ENCODE results near the gene NACC2. TPM values are rescaled to one million over a fixed set of nuclear protein-coding genes. Genes with fewer than 3 reads are reported as not detected.
A peak's percentile ranks its signal among the peaks of the same experiment; 100 is the strongest.

The NACC2 gene
- total and polyA plus RNA-seq, 2 experiments from 2014 or later, result 3.8 to 20.8 TPM

DNA sequence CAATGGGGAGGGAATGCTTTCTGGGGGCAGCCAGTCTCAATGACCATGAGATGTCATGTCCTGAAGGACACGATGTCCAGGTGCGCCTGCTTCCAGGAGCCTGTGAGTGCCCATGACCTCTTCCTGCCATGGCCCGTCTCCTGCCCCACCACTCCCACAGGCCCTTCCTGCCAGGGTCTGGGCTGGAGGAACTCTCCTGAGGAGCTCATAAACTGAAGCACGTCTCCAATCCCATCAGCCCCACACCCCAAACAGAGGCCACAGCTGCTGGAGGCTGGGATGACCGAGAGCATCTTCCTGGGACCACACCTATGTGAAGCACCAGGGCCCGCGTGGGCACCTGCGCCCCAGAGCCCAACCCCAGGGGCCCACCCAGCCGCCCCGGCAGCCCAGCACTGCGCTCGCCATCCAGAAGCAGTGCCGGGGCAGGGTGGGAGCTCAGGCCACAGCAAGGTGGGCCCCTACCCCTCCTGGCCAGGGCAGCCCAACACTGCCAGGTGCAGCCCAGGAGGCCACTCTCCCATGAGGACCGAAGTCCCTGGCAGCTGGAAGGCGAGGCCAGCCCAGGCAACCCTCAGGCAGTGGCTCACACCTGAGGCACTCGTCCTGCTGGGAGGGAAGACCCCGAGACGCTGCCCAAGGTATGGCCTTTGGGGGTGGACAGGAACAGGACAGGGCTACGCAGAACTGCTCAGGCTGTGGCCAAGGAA lies 80.0 kb downstream of the NACC2 start:
- no peaks in the 10 kb centered on the region for H3K9me2 ChIP-seq (ENCODE audit: insufficient read depth)
- H3K4me1 ChIP-seq (ENCODE audit: insufficient read depth), result peaks cover 6% of the 10 kb centered on the region
- H3K27me3 ChIP-seq (ENCODE audit: insufficient read depth), result no peaks in the 10 kb centered on the region
- H3K4me2 ChIP-seq, result no peak overlapping the region
- Mint-ChIP-seq H3K4me1 (peaks cover 43% of the 10 kb centered on the region), H3K4me3 (no peak overlapping the region), H3K9me3 (no peaks in the 10 kb centered on the region), H3K27me3 (ENCODE audit: insufficient read depth, low read depth, poor library complexity) (peaks cover 15% of the 10 kb centered on the region), H3K36me3 (ENCODE audit: low read depth) (no peaks in the 10 kb centered on the region; the same call in 2 of the 3 replicates), H3K27ac (peak overlapping the region; percentile 74; the same call in 1 of the 2 replicates)
- no peak for DNase-seq (ENCODE audit: low spot score)
- H3K79me2 ChIP-seq (replicated peaks; ENCODE audit: insufficient read depth), result peaks cover 7% of the 10 kb centered on the region; the same call in 1 of the 2 replicates
- H3K4me3 ChIP-seq, result no peak overlapping the region
- no peak for TF ChIP-seq CTCF (conservative IDR thresholded peaks at IDR 0.05; ENCODE audit: low read depth in 2 of 2)
- no peak for TF ChIP-seq ZNF462 (CRISPR knock-in tag; IDR thresholded peaks at IDR 0.05)
- TF ChIP-seq, protein P1, sequence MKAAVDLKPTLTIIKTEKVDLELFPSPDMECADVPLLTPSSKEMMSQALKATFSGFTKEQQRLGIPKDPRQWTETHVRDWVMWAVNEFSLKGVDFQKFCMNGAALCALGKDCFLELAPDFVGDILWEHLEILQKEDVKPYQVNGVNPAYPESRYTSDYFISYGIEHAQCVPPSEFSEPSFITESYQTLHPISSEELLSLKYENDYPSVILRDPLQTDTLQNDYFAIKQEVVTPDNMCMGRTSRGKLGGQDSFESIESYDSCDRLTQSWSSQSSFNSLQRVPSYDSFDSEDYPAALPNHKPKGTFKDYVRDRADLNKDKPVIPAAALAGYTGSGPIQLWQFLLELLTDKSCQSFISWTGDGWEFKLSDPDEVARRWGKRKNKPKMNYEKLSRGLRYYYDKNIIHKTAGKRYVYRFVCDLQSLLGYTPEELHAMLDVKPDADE (IDR thresholded peaks at IDR 0.05), result no peak
- TF ChIP-seq NANOG (IDR thresholded peaks at IDR 0.05; ENCODE audit: borderline replicate concordance), result no peak
- TF ChIP-seq POLR2AphosphoS5 (IDR thresholded peaks at IDR 0.05; ENCODE audit: low read depth), result no peak
- TF ChIP-seq CREB1 (CRISPR knock-in tag; IDR thresholded peaks at IDR 0.05; ENCODE audit: low read depth), result no peak
- no peak for TF ChIP-seq STAT1 (IDR thresholded peaks at IDR 0.05; ENCODE audit: unreplicated experiment)
- no peak for TF ChIP-seq EZH2 (IDR thresholded peaks at IDR 0.05; ENCODE audit: low read depth, unreplicated experiment)
- TF ChIP-seq ZNF331 (CRISPR knock-in tag; IDR thresholded peaks at IDR 0.05; ENCODE audit: low read depth), result no peak
- TF ChIP-seq, protein P2, sequence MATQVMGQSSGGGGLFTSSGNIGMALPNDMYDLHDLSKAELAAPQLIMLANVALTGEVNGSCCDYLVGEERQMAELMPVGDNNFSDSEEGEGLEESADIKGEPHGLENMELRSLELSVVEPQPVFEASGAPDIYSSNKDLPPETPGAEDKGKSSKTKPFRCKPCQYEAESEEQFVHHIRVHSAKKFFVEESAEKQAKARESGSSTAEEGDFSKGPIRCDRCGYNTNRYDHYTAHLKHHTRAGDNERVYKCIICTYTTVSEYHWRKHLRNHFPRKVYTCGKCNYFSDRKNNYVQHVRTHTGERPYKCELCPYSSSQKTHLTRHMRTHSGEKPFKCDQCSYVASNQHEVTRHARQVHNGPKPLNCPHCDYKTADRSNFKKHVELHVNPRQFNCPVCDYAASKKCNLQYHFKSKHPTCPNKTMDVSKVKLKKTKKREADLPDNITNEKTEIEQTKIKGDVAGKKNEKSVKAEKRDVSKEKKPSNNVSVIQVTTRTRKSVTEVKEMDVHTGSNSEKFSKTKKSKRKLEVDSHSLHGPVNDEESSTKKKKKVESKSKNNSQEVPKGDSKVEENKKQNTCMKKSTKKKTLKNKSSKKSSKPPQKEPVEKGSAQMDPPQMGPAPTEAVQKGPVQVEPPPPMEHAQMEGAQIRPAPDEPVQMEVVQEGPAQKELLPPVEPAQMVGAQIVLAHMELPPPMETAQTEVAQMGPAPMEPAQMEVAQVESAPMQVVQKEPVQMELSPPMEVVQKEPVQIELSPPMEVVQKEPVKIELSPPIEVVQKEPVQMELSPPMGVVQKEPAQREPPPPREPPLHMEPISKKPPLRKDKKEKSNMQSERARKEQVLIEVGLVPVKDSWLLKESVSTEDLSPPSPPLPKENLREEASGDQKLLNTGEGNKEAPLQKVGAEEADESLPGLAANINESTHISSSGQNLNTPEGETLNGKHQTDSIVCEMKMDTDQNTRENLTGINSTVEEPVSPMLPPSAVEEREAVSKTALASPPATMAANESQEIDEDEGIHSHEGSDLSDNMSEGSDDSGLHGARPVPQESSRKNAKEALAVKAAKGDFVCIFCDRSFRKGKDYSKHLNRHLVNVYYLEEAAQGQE (IDR thresholded peaks at IDR 0.05; ENCODE audit: unreplicated experiment), result no peak
- no peak for TF ChIP-seq JUNB (IDR thresholded peaks at IDR 0.05; ENCODE audit: unreplicated experiment)
- TF ChIP-seq ZNF114 (CRISPR knock-in tag; IDR thresholded peaks at IDR 0.05), result no peak
- no peak for TF ChIP-seq EZH2phosphoT487 (IDR thresholded peaks at IDR 0.05; ENCODE audit: unreplicated experiment)
- no peak overlapping the region for H3K27ac ChIP-seq (ENCODE audit: low read depth)
- no peaks in the 10 kb centered on the region for H3K36me3 ChIP-seq (ENCODE audit: insufficient read depth)
- 0 out of 2 replicates have a peak, but pooled peaks cover 6% of the 10 kb centered on the region for H3F3A ChIP-seq (replicated peaks; ENCODE audit: low read depth)
- no peak overlapping the region for H2AFZ ChIP-seq
- ATAC-seq, result no peak
- no peaks in the 10 kb centered on the region; the same call in 1 of the 2 replicates for H4K20me1 ChIP-seq (replicated peaks; ENCODE audit: insufficient read depth)
